Hepatocyte (in vitro differentiated cells): ENCODE data around the gene PREX1. TPM values are rescaled to one million over a fixed set of nuclear protein-coding genes. Genes with fewer than 3 reads are reported as not detected.

Source experiments
- DNase-seq: peaks from one replicate; pipeline ENCODE4 v3.0.0-alpha.2; 2016; ENCODE audit warnings: low spot score
- H2AFZ ChIP-seq: fragments of 200-600 bp; sonication (generic); 2 replicates; pipeline ENCODE4 v1.6.0; 2016; ENCODE audit warnings: antibody characterized with exemption, mild to moderate bottlenecking
- H3K27ac ChIP-seq: fragments of 200-600 bp; sonication (generic); 2 replicates; pipeline ENCODE4 v1.5.1; 2016; ENCODE audit warnings: mild to moderate bottlenecking
- H3K27me3 ChIP-seq: fragments of 200-600 bp; sonication (generic); 2 replicates; pipeline ENCODE4 v1.6.1; 2016
- H3K36me3 ChIP-seq: fragments of 200-600 bp; sonication (generic); replicated peaks from 2 replicates; pipeline ENCODE4 v1.5.1; 2016; ENCODE audit warnings: low read depth; ENCODE audit not compliant: insufficient read depth
- H3K4me1 ChIP-seq: fragments of 200-600 bp; sonication (generic); 2 replicates; pipeline ENCODE4 v1.5.1; 2016; ENCODE audit warnings: mild to moderate bottlenecking, moderate library complexity; ENCODE audit not compliant: insufficient read depth
- H3K4me2 ChIP-seq: fragments of 200-600 bp; sonication (generic); 2 replicates; pipeline ENCODE4 v1.6.0; 2016
- H3K4me3 ChIP-seq: fragments of 200-600 bp; sonication (generic); 2 replicates; pipeline ENCODE4 v1.5.1; 2016; ENCODE audit warnings: mild to moderate bottlenecking
- H3K79me2 ChIP-seq: fragments of 200-600 bp; sonication (generic); 2 replicates; pipeline ENCODE4 v1.6.0; 2017; ENCODE audit warnings: mild to moderate bottlenecking
- H3K9me2 ChIP-seq: fragments of 200-600 bp; sonication (generic); replicated peaks from 2 replicates; pipeline ENCODE4 v1.6.0; 2017; ENCODE audit warnings: mild to moderate bottlenecking; ENCODE audit not compliant: insufficient read depth
- H3K9me3 ChIP-seq: fragments of 200-600 bp; sonication (generic); 2 replicates; pipeline ENCODE4 v1.5.1; 2016; ENCODE audit warnings: low read depth, mild to moderate bottlenecking
- H4K20me1 ChIP-seq: fragments of 200-600 bp; sonication (generic); 2 replicates; pipeline ENCODE4 v1.6.0; 2016; ENCODE audit warnings: mild to moderate bottlenecking; ENCODE audit not compliant: insufficient read depth, poor library complexity, severe bottlenecking
- CTCF ChIP-seq: fragments of 200-600 bp; sonication (generic); IDR thresholded peaks from 2 replicates; pipeline ENCODE4 v1.5.1; 2016; ENCODE audit warnings: antibody characterized with exemption, mild to moderate bottlenecking; ENCODE audit not compliant: poor library complexity
- EZH2 ChIP-seq: fragments of 200-600 bp; sonication (generic); IDR thresholded peaks from 2 replicates; pipeline ENCODE4 v1.6.1; 2016; ENCODE audit warnings: antibody characterized with exemption, mild to moderate bottlenecking, borderline replicate concordance
- EZH2phosphoT487 ChIP-seq: fragments of 200-600 bp; sonication (generic); IDR thresholded peaks from one replicate; pipeline ENCODE4 v1.6.1; 2018; ENCODE audit warnings: antibody characterized with exemption, mild to moderate bottlenecking, low read depth, moderate library complexity; ENCODE audit not compliant: unreplicated experiment, severe bottlenecking
- WGBS: methylation state at CpG from one replicate; pipeline ENCODE4 v1.1.6; 2016; ENCODE audit warnings: low lambda C conversion rate; ENCODE audit errors: missing lambda C conversion rate; 5-methylcytosine and 5-hydroxymethylcytosine counted together
- polyA plus RNA-seq: library from polyadenylated mRNA; unstranded; fragments of >200 nt; fragmentation: Nextera tagmentation; extraction: Ambion mirVana; gene quantifications from 2 replicates; pipeline ENCODE4 v1.2.1, GENCODE V29; 2016
- total RNA-seq: library from RNA; depleted of rRNA; stranded (reverse); fragments of >200 nt; gene quantifications from 2 replicates; pipeline ENCODE4 v1.2.3, GENCODE V29; 2014

The PREX1 gene
- total and polyA plus RNA-seq, 2 experiments from 2014 or later, result 1.8 to 2.9 TPM

- TF ChIP-seq CTCF (no peak), EZH2phosphoT487 (no peak), EZH2 (no peak)
- Histone ChIP-seq H3K27ac (no peak overlapping the region), H3K9me2 (no peaks in the 10 kb centered on the region), H3K27me3 (no peaks in the 10 kb centered on the region), H4K20me1 (no peaks in the 10 kb centered on the region), H3K4me1 (peaks cover 23% of the 10 kb centered on the region), H3K9me3 (no peaks in the 10 kb centered on the region), H3K36me3 (no peaks in the 10 kb centered on the region), H3K79me2 (no peaks in the 10 kb centered on the region), H2AFZ (no peak overlapping the region), H3K4me3 (no peak overlapping the region), H3K4me2 (no peak overlapping the region)
- WGBS, result 10% methylated on average over 2 of the region's 2 CpGs
- DNase-seq, result peak; percentile 48
Measured at GRCh38 chr20:48695255-48695654, 132.5 kb downstream of the PREX1 start.

- H3K4me2 ChIP-seq, result no peak overlapping the region
- H3K36me3 ChIP-seq, result no peaks in the 10 kb centered on the region
- no peak overlapping the region for H2AFZ ChIP-seq
- H3K4me1 ChIP-seq, result peaks cover 23% of the 10 kb centered on the region
- no peak overlapping the region for H3K4me3 ChIP-seq
- DNase-seq, result no peak
- no peaks in the 10 kb centered on the region for H3K9me2 ChIP-seq
- H3K9me3 ChIP-seq, result no peaks in the 10 kb centered on the region
- no peaks in the 10 kb centered on the region for H3K79me2 ChIP-seq
- TF ChIP-seq EZH2, result no peak
- TF ChIP-seq EZH2phosphoT487, result no peak
- TF ChIP-seq CTCF, result no peak
- H4K20me1 ChIP-seq, result no peaks in the 10 kb centered on the region
- no peak overlapping the region for H3K27ac ChIP-seq
- no peaks in the 10 kb centered on the region for H3K27me3 ChIP-seq
- 80% methylated on average over 7 of the region's 7 CpGs for WGBS
Measured at GRCh38 chr20:48694381-48694865, 133.4 kb downstream of the PREX1 start.

- no peak overlapping the region for H2AFZ ChIP-seq
- no peaks in the 10 kb centered on the region for H3K9me3 ChIP-seq
- no peaks in the 10 kb centered on the region for H3K36me3 ChIP-seq
- H3K4me2 ChIP-seq, result no peak overlapping the region
- no peaks in the 10 kb centered on the region for H3K9me2 ChIP-seq
- H3K27ac ChIP-seq, result no peak overlapping the region
- peaks cover 11% of the 10 kb centered on the region for H3K4me1 ChIP-seq
- H3K27me3 ChIP-seq, result no peaks in the 10 kb centered on the region
- no peak overlapping the region for H3K4me3 ChIP-seq
- WGBS, result 87% methylated on average over 7 of the region's 7 CpGs
- H4K20me1 ChIP-seq, result no peaks in the 10 kb centered on the region
- no peak for TF ChIP-seq CTCF
- TF ChIP-seq EZH2, result no peak
- TF ChIP-seq EZH2phosphoT487, result no peak
- DNase-seq, result no peak
- H3K79me2 ChIP-seq, result no peaks in the 10 kb centered on the region
Measured at GRCh38 chr20:48691523-48691922, 136.3 kb downstream of the PREX1 start.

GRCh38 chr20:48690888-48691287, 136.9 kb downstream of the PREX1 start:
- no peak overlapping the region for H3K4me3 ChIP-seq
- no peaks in the 10 kb centered on the region for H4K20me1 ChIP-seq
- TF ChIP-seq CTCF (no peak), EZH2 (no peak), EZH2phosphoT487 (no peak)
- 92% methylated on average over 18 of the region's 18 CpGs for WGBS
- no peaks in the 10 kb centered on the region for H3K9me3 ChIP-seq
- H2AFZ ChIP-seq, result no peak overlapping the region
- H3K27ac ChIP-seq, result no peak overlapping the region
- no peak overlapping the region for H3K4me2 ChIP-seq
- H3K79me2 ChIP-seq, result no peaks in the 10 kb centered on the region
- H3K36me3 ChIP-seq, result no peaks in the 10 kb centered on the region
- H3K4me1 ChIP-seq, result peaks cover 17% of the 10 kb centered on the region
- H3K27me3 ChIP-seq, result no peaks in the 10 kb centered on the region
- H3K9me2 ChIP-seq, result no peaks in the 10 kb centered on the region
- no peak for DNase-seq
